KMS-11 (cell line): ENCODE measurements around the gene FGD6.

ENCODE experiments used
- H2AFZ ChIP-seq: fragments of 200-600 bp; sonication (generic); 2 replicates; pipeline ENCODE4 v1.6.1; 2016; ENCODE audit warnings: antibody characterized with exemption, mixed run types, low read depth
- H3K27ac ChIP-seq: fragments of 200-600 bp; sonication (generic); 2 replicates; pipeline ENCODE4 v1.6.1; 2016; ENCODE audit warnings: mild to moderate bottlenecking, mixed run types
- H3K27me3 ChIP-seq: fragments of 200-600 bp; sonication (generic); 2 replicates; pipeline ENCODE4 v1.6.1; 2017; ENCODE audit warnings: mild to moderate bottlenecking, low read depth, mixed run types, moderate library complexity; ENCODE audit not compliant: insufficient read depth
- H3K36me3 ChIP-seq: fragments of 200-600 bp; sonication (generic); 2 replicates; pipeline ENCODE4 v1.6.1; 2017; ENCODE audit warnings: mild to moderate bottlenecking, mixed run types; ENCODE audit not compliant: insufficient read depth
- H3K4me1 ChIP-seq: fragments of 200-600 bp; sonication (generic); 2 replicates; pipeline ENCODE4 v1.6.1; 2016; ENCODE audit warnings: mild to moderate bottlenecking, low read depth, mixed run types; ENCODE audit not compliant: poor library complexity, severe bottlenecking
- H3K4me2 ChIP-seq: fragments of 200-600 bp; sonication (generic); 2 replicates; pipeline ENCODE4 v1.7.0; 2016; ENCODE audit warnings: mild to moderate bottlenecking, mixed run types
- H3K4me3 ChIP-seq: fragments of 200-600 bp; sonication (generic); IDR thresholded peaks from 2 replicates; pipeline ENCODE4 v1.6.1; 2017; ENCODE audit warnings: low read depth, low read length, mixed read lengths; ENCODE audit not compliant: insufficient read depth
- H3K79me2 ChIP-seq: fragments of 200-600 bp; sonication (generic); 2 replicates; pipeline ENCODE4 v1.6.1; 2016; ENCODE audit warnings: low read depth, mixed run types; ENCODE audit not compliant: insufficient read depth
- H3K9ac ChIP-seq: fragments of 200-600 bp; sonication (generic); 2 replicates; pipeline ENCODE4 v1.6.1; 2016; ENCODE audit warnings: mild to moderate bottlenecking, mixed run types
- H4K20me1 ChIP-seq: fragments of 200-600 bp; sonication (generic); 2 replicates; pipeline ENCODE4 v1.6.1; 2016; ENCODE audit warnings: mild to moderate bottlenecking, mixed run types; ENCODE audit not compliant: insufficient read depth
- CTCF ChIP-seq: fragments of 200-600 bp; sonication (generic); conservative IDR thresholded peaks from 2 replicates; pipeline ENCODE4 v1.6.1; 2017; ENCODE audit warnings: low read depth, mild to moderate bottlenecking, antibody characterized with exemption, low read length, moderate library complexity, mixed read lengths

The FGD6 gene

GRCh38 chr12:95150501-95150900 lies 66.8 kb downstream of the FGD6 start:
- H3K79me2 ChIP-seq = no peaks in the 10 kb centered on the region
- H3K27ac ChIP-seq = no peak overlapping the region
- peaks cover 3% of the 10 kb centered on the region for H3K4me1 ChIP-seq
- H2AFZ ChIP-seq = no peak overlapping the region
- no peak overlapping the region for H3K4me2 ChIP-seq
- H4K20me1 ChIP-seq = no peaks in the 10 kb centered on the region
- no peak overlapping the region for H3K4me3 ChIP-seq
- no peaks in the 10 kb centered on the region for H3K36me3 ChIP-seq
- no peak for TF ChIP-seq CTCF
- H3K9ac ChIP-seq = no peak overlapping the region
- H3K27me3 ChIP-seq = no peaks in the 10 kb centered on the region

- no peaks in the 10 kb centered on the region for H3K79me2 ChIP-seq
- H3K4me2 ChIP-seq = no peak overlapping the region
- H3K36me3 ChIP-seq = no peaks in the 10 kb centered on the region
- TF ChIP-seq CTCF = no peak
- H3K27me3 ChIP-seq = no peaks in the 10 kb centered on the region
- H2AFZ ChIP-seq = no peak overlapping the region
- peaks cover 3% of the 10 kb centered on the region for H3K4me1 ChIP-seq
- no peak overlapping the region for H3K27ac ChIP-seq
- H3K9ac ChIP-seq = no peak overlapping the region
- H3K4me3 ChIP-seq = no peak overlapping the region
- no peaks in the 10 kb centered on the region for H4K20me1 ChIP-seq
These were observed 69.4 kb downstream of the FGD6 start for GRCh38 chr12:95147866-95148265.

GRCh38 chr12:95146769-95147168 lies 70.5 kb downstream of the FGD6 start:
- Histone ChIP-seq H3K9ac (no peak overlapping the region), H2AFZ (no peak overlapping the region), H3K79me2 (no peaks in the 10 kb centered on the region), H3K4me3 (no peak overlapping the region), H3K4me1 (peaks cover 3% of the 10 kb centered on the region), H4K20me1 (no peaks in the 10 kb centered on the region), H3K4me2 (no peak overlapping the region), H3K27me3 (no peaks in the 10 kb centered on the region), H3K36me3 (no peaks in the 10 kb centered on the region), H3K27ac (no peak overlapping the region)
- no peak for TF ChIP-seq CTCF

- no peak overlapping the region for H3K4me2 ChIP-seq
- no peak overlapping the region for H3K9ac ChIP-seq
- no peak overlapping the region for H2AFZ ChIP-seq
- H3K27ac ChIP-seq = no peak overlapping the region
- no peak for TF ChIP-seq CTCF
- H3K4me3 ChIP-seq = no peak overlapping the region
- no peaks in the 10 kb centered on the region for H3K79me2 ChIP-seq
- H3K4me1 ChIP-seq = peaks cover 3% of the 10 kb centered on the region
- H3K36me3 ChIP-seq = no peaks in the 10 kb centered on the region
- H3K27me3 ChIP-seq = no peaks in the 10 kb centered on the region
- H4K20me1 ChIP-seq = no peaks in the 10 kb centered on the region
These were observed 73.6 kb downstream of the FGD6 start for GRCh38 chr12:95143621-95144205.
